ENCODE data around the gene KCTD13. TPM values are rescaled to one million over a fixed set of nuclear protein-coding genes. Genes with fewer than 3 reads are reported as not detected.

KCTD13 gene
- total and polyA plus RNA-seq, 2 of the 8 experiments (the other 6 are each of a cell fraction or from before 2014, with no cell fraction given), result 9.2 to 10.8 TPM

GRCh38 chr16:29877266-29877961 lies 48.6 kb downstream of the KCTD13 start (continued):
- no peak for TF ChIP-seq ATF3 (IDR thresholded peaks at IDR 0.05; ENCODE audit: insufficient read depth, low read depth, low read length)
- TF ChIP-seq EZH2 (IDR thresholded peaks at IDR 0.05; ENCODE audit: low read depth, low read length, severe bottlenecking), result no peak
- no peak for TF ChIP-seq ASH2L (IDR thresholded peaks at IDR 0.05; ENCODE audit: low read length)
- TF ChIP-seq MAFK (IDR thresholded peaks at IDR 0.05; ENCODE audit: low read depth, low read length), result no peak
- no peak for TF ChIP-seq HDAC6 (IDR thresholded peaks at IDR 0.05; ENCODE audit: low read depth, low read length)
- no peak; the same call in 1 of the 2 replicates for TF ChIP-seq TBP (IDR thresholded peaks at IDR 0.05; ENCODE audit: low read depth, low read length)
- 0 out of 2 replicates have a peak, but pooled peaks have one; percentile 28 for TF ChIP-seq SP4 (IDR thresholded peaks at IDR 0.05; ENCODE audit: low read length)
- no peak for TF ChIP-seq TCF12 (IDR thresholded peaks at IDR 0.05; ENCODE audit: low read depth, low read length)
- no peak for TF ChIP-seq CTBP2 (IDR thresholded peaks at IDR 0.05; ENCODE audit: borderline replicate concordance, insufficient read depth, insufficient read length, low read length)
- no peak for TF ChIP-seq NRF1 (IDR thresholded peaks at IDR 0.05; ENCODE audit: low read depth, low read length)
- peak; percentile 53 for TF ChIP-seq KDM4A (IDR thresholded peaks at IDR 0.05; ENCODE audit: low read depth, low read length, severe bottlenecking)
- peak; percentile 64 for TF ChIP-seq POLR2AphosphoS5 (IDR thresholded peaks at IDR 0.05; ENCODE audit: low read depth, low read length)
- peak; percentile 59 for TF ChIP-seq MAX (IDR thresholded peaks at IDR 0.05)
- TF ChIP-seq GABPA (IDR thresholded peaks at IDR 0.05; ENCODE audit: borderline replicate concordance, insufficient read depth, low read length), result no peak
- peak; percentile 89 for TF ChIP-seq E2F6 (IDR thresholded peaks at IDR 0.05)
- TF ChIP-seq YY1 (IDR thresholded peaks at IDR 0.05; ENCODE audit: low read depth, low read length), result no peak
- TF ChIP-seq EGR1 (IDR thresholded peaks at IDR 0.05; ENCODE audit: borderline replicate concordance, low read depth, low read length), result no peak
- TF ChIP-seq PHF8 (conservative IDR thresholded peaks at IDR 0.05; ENCODE audit: low read depth, low read length), result no peak
- TF ChIP-seq JUN (IDR thresholded peaks at IDR 0.05; ENCODE audit: low read depth, low read length), result no peak
- TF ChIP-seq EP300 (IDR thresholded peaks at IDR 0.05; ENCODE audit: borderline replicate concordance in 1 of 2, low read depth in 2 of 2, low read length in 2 of 2), result no peak
- TF ChIP-seq SRF (IDR thresholded peaks at IDR 0.05; ENCODE audit: low read depth, low read length), result 0 out of 2 replicates have a peak, but pooled peaks have one; percentile 1
- no peak for TF ChIP-seq RXRA (IDR thresholded peaks at IDR 0.05; ENCODE audit: insufficient read depth, low read depth, low read length)
- no peak for TF ChIP-seq CEBPB (IDR thresholded peaks at IDR 0.05; ENCODE audit: low read depth, low read length)
- no peak for TF ChIP-seq JUND (IDR thresholded peaks at IDR 0.05; ENCODE audit: low read length)

All from H1 (cell line).